ENCODE results near the gene MAD2L1BP. TPM values are rescaled to one million over a fixed set of nuclear protein-coding genes. Genes with fewer than 3 reads are reported as not detected.
"Not testable (repeated sequence)": the region's sequence is repeated elsewhere in the genome, so short reads cannot be mapped to it uniquely, and the experiment has no call there.

Gene MAD2L1BP
- total RNA-seq, 1 experiment from 2014 or later: 44.2 TPM

DNA sequence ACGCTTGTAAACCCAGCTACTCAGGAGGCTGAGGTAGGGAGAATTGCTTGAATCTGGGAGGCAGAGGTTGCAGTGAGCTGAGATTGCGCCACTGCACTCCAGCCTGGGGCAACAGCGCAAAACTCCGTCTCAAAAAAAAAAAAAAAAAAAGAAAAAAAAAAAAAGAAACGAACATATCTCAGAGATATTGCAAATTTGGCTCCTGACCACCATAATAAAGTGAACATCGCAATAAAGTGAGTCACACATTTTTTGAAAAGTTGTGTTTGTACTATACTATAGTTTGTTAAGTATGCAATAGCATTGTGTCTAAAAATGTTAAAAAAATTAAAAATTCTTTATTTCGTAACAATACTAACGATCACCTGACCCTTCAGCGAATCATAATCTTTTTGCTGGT, 22.5 kb downstream of the MAD2L1BP start:
- H3K27ac ChIP-seq (ENCODE audit: low read length): no peak overlapping the region
- H3K27me3 ChIP-seq (ENCODE audit: control insufficient read depth, insufficient read depth, low read length): no peaks in the 10 kb centered on the region
- ATAC-seq: no peak
- in situ Hi-C loops (cut with HindIII; ENCODE audit: low pct_unique_long_range_greater_than_20kb, low sequenced_read_pairs): no loop called here
- no peak overlapping the region for H3K4me3 ChIP-seq (ENCODE audit: low read depth in 2 of 2, low read length in 2 of 2)
- no peaks in the 10 kb centered on the region for H3K4me1 ChIP-seq (ENCODE audit: control insufficient read depth, insufficient read depth, low read length)
- no peak for DNase-seq (ENCODE audit: low read depth, low spot score)
- H3K36me3 ChIP-seq (ENCODE audit: control insufficient read depth, insufficient read depth, low read length): no peaks in the 10 kb centered on the region
- TF ChIP-seq SIN3A (IDR thresholded peaks at IDR 0.05; ENCODE audit: borderline replicate concordance, insufficient read depth, low read depth, low read length): no peak
- TF ChIP-seq REST (IDR thresholded peaks at IDR 0.05; ENCODE audit: insufficient read depth in 1 of 2, low read depth in 2 of 2, low read length in 1 of 2): no peak
- TF ChIP-seq, protein P1, sequence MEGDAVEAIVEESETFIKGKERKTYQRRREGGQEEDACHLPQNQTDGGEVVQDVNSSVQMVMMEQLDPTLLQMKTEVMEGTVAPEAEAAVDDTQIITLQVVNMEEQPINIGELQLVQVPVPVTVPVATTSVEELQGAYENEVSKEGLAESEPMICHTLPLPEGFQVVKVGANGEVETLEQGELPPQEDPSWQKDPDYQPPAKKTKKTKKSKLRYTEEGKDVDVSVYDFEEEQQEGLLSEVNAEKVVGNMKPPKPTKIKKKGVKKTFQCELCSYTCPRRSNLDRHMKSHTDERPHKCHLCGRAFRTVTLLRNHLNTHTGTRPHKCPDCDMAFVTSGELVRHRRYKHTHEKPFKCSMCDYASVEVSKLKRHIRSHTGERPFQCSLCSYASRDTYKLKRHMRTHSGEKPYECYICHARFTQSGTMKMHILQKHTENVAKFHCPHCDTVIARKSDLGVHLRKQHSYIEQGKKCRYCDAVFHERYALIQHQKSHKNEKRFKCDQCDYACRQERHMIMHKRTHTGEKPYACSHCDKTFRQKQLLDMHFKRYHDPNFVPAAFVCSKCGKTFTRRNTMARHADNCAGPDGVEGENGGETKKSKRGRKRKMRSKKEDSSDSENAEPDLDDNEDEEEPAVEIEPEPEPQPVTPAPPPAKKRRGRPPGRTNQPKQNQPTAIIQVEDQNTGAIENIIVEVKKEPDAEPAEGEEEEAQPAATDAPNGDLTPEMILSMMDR (IDR thresholded peaks at IDR 0.05): no peak
- TF ChIP-seq TCF7L2 (IDR thresholded peaks at IDR 0.05; ENCODE audit: low read depth, low read length): no peak
- no peak for TF ChIP-seq POLR2AphosphoS5 (IDR thresholded peaks at IDR 0.05; ENCODE audit: low read depth, low read length)
- BruUV-seq (replicated peaks): no TSS peak
- no peaks in the 10 kb centered on the region for H3K9me3 ChIP-seq (ENCODE audit: control insufficient read depth, insufficient read depth, low read depth, low read length)
- ChIA-PET POLR2A (no interaction called here), CTCF (no interaction called here)
- intact Hi-C loops (cut with micrococcal nuclease; ENCODE audit: unreplicated experiment): no loop called here

DNA sequence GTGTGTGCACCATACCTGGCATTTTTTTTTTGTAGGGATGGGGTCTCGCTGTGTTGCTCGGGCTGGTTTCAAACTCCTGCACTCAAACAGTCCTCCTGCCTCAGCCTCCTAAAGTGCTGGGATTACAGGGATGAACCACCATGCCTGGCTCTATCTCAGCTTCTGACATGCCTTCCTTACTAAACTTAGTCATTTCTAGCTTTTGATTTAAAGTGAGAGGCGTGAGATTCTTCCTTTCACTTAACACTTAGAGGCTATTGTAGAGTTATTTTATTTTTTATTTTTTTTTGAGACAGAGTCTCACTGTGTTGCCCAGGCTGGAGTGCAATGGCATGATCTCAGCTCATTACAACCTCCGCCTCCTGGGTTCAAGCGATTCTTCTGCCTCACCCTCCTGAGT, 27.3 kb downstream of the MAD2L1BP start:
- ATAC-seq; H3K27me3 ChIP-seq (ENCODE audit: control insufficient read depth, insufficient read depth, low read length); intact Hi-C loops (cut with micrococcal nuclease; ENCODE audit: unreplicated experiment); H3K4me3 ChIP-seq (ENCODE audit: low read depth in 2 of 2, low read length in 2 of 2); BruUV-seq (replicated peaks); POLR2A ChIA-PET; DNase-seq (ENCODE audit: low read depth, low spot score); in situ Hi-C loops (cut with HindIII; ENCODE audit: low pct_unique_long_range_greater_than_20kb, low sequenced_read_pairs); H3K27ac ChIP-seq (ENCODE audit: low read length); H3K9me3 ChIP-seq (ENCODE audit: control insufficient read depth, insufficient read depth, low read depth, low read length); H3K4me1 ChIP-seq (ENCODE audit: control insufficient read depth, insufficient read depth, low read length); H3K36me3 ChIP-seq (ENCODE audit: control insufficient read depth, insufficient read depth, low read length): not testable (repeated sequence)
- CTCF ChIA-PET: interaction anchor here (0.6 kb wide), 2 partner anchors 49 to 235 kb away, joined by 3 read pairs; no protein-coding TSS in a partner anchor

DNA sequence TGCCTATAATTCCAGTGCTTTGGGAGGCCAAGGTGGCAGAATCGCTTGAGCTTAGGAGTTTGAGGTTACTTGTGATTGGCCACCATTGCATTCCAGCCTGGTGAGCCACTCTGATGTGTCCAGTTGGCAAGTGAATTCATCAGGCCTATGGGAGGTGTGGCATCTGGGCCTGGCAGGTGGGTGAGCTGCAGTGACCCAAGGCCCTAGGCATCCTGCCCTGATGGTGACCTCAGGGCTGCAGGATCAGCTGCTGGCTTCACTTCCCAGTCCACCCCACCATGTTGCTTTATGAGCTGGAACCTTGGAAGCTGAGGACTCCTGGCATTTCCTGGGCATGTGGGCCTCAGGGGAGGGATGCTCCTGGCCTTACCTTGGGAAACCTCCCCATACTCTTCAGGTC, 29.7 kb downstream of the MAD2L1BP start:
- no TSS peak for BruUV-seq (replicated peaks)
- intact Hi-C loops (cut with micrococcal nuclease; ENCODE audit: unreplicated experiment): loop anchor here (5.0 kb wide), 1 partner anchor 107 kb away; the partner anchor contains the start of gene VEGFA
- in situ Hi-C loops (cut with HindIII; ENCODE audit: low pct_unique_long_range_greater_than_20kb, low sequenced_read_pairs): no loop called here
- Histone ChIP-seq H3K9me3 (ENCODE audit: control insufficient read depth, insufficient read depth, low read depth, low read length) (no peaks in the 10 kb centered on the region), H3K27me3 (ENCODE audit: control insufficient read depth, insufficient read depth, low read length) (no peaks in the 10 kb centered on the region), H3K4me1 (ENCODE audit: control insufficient read depth, insufficient read depth, low read length) (peaks cover 9% of the 10 kb centered on the region), H3K4me3 (ENCODE audit: low read depth in 2 of 2, low read length in 2 of 2) (no peak overlapping the region), H3K27ac (ENCODE audit: low read length) (no peak overlapping the region), H3K36me3 (ENCODE audit: control insufficient read depth, insufficient read depth, low read length) (no peaks in the 10 kb centered on the region)
- CTCF ChIA-PET: interaction anchor here (1.1 kb wide), 1 partner anchor 413 kb away, joined by 6 read pairs; no protein-coding TSS in a partner anchor
- DNase-seq (ENCODE audit: low read depth, low spot score) (no peak), ATAC-seq (no peak)
- POLR2A ChIA-PET: interaction anchor here (0.6 kb wide), 2 partner anchors 20 to 33 kb away, joined by 3 to 9 read pairs; no protein-coding TSS in a partner anchor
- TF ChIP-seq, protein P1 (IDR thresholded peaks at IDR 0.05): no peak
- no peak for TF ChIP-seq SIN3A (IDR thresholded peaks at IDR 0.05; ENCODE audit: borderline replicate concordance, insufficient read depth, low read depth, low read length)

Measured in Panc1 (cell line).